ENCODE measurements around the gene EML6.

EML6 gene

GRCh38 chr2:54708584-54709335 lies 14.7 kb upstream of the EML6 start:
- DNase-seq, result peak in 1 of 2 donors; percentile 19

- no peak for DNase-seq
Measured at GRCh38 chr2:54709336-54709809, 14.1 kb upstream of the EML6 start.

- DNase-seq, result no peak
Measured at GRCh38 chr2:54710216-54710615, 13.2 kb upstream of the EML6 start.

GRCh38 chr2:54712516-54712915 lies 10.9 kb upstream of the EML6 start:
- no peak for DNase-seq

- DNase-seq, result no peak
Measured at GRCh38 chr2:54714996-54715395, 8.5 kb upstream of the EML6 start.

GRCh38 chr2:54716375-54716774 lies 7.1 kb upstream of the EML6 start:
- no peak for DNase-seq

GRCh38 chr2:54720563-54720962 lies 2.9 kb upstream of the EML6 start:
- DNase-seq, result no peak

GRCh38 chr2:54722641-54723040 lies 821 bp upstream of the EML6 start:
- DNase-seq, result no peak

GRCh38 chr2:54723996-54724559 lies 616 bp downstream of the EML6 start:
- DNase-seq, result no peak

GRCh38 chr2:54724560-54725342 lies 1.3 kb downstream of the EML6 start:
- peak; percentile 34 to 45 for DNase-seq

- DNase-seq, result no peak
Measured at GRCh38 chr2:54725343-54726099, 2.1 kb downstream of the EML6 start.

GRCh38 chr2:54726431-54726830 lies 3.0 kb downstream of the EML6 start:
- no peak for DNase-seq

- DNase-seq, result no peak
Measured at GRCh38 chr2:54726940-54727339, 3.5 kb downstream of the EML6 start.

GRCh38 chr2:54728669-54729120 lies 5.2 kb downstream of the EML6 start:
- DNase-seq, result no peak

GRCh38 chr2:54735636-54736035 lies 12.2 kb downstream of the EML6 start:
- no peak for DNase-seq

GRCh38 chr2:54738281-54738680 lies 14.8 kb downstream of the EML6 start:
- DNase-seq, result no peak

- no peak for DNase-seq
Measured at GRCh38 chr2:54740333-54740732, 16.9 kb downstream of the EML6 start.

- DNase-seq, result no peak
Measured at GRCh38 chr2:54741250-54741649, 17.8 kb downstream of the EML6 start.

GRCh38 chr2:54750040-54750439 lies 26.6 kb downstream of the EML6 start:
- DNase-seq, result no peak

GRCh38 chr2:54752439-54752838 lies 29.0 kb downstream of the EML6 start:
- no peak for DNase-seq

GRCh38 chr2:54755641-54756326 lies 32.3 kb downstream of the EML6 start:
- DNase-seq, result no peak

- no peak for DNase-seq
Measured at GRCh38 chr2:54757500-54757899, 34.0 kb downstream of the EML6 start.
